Heart right ventricle (tissue), 16 donors: ENCODE data around the gene FAN1. TPM values are rescaled to one million over a fixed set of nuclear protein-coding genes. Genes with fewer than 3 reads are reported as not detected.

Source experiments
- ATAC-seq, 8 donors: fragments of 200-7000 bp; cut with Tn5 transposase; one replicate each; pipeline ENCODE4 v1.9.1; 2020; ENCODE audit warnings: mild to moderate bottlenecking in 8 of 8, moderate library complexity in 8 of 8, moderate number of reproducible peaks in 1 of 8
- DNase-seq, 2 donors: peaks; one replicate each; pipeline ENCODE4 v3.0.0-alpha.2; 2020
- H3K27ac ChIP-seq, 10 donors: fragments of 200-600 bp; sonication (generic) in 2 of 10; one replicate each; pipeline versions ENCODE4 v1.5.0 to v1.8.0; 2020 to 2022; ENCODE audit warnings: mild to moderate bottlenecking in 3 of 10
- H3K27me3 ChIP-seq, 7 donors: fragments of 200-600 bp; one replicate each; pipeline ENCODE4 v1.8.0; 2021 to 2022; ENCODE audit warnings: mild to moderate bottlenecking in 2 of 7
- H3K36me3 ChIP-seq, 9 donors: fragments of 200-600 bp; sonication (generic) in 1 of 9; one replicate each; pipeline versions ENCODE4 v1.5.0 to v1.8.0; 2020 to 2022; ENCODE audit warnings: mild to moderate bottlenecking in 2 of 9
- H3K4me1 ChIP-seq, 9 donors: fragments of 200-600 bp; sonication (generic) in 1 of 9; one replicate each; pipeline versions ENCODE4 v1.5.0 to v1.8.0; 2020 to 2022; ENCODE audit warnings: mild to moderate bottlenecking in 4 of 9
- H3K4me3 ChIP-seq, 10 donors: fragments of 200-600 bp; sonication (generic) in 2 of 10; one replicate each; pipeline versions ENCODE4 v1.5.0 to v1.8.0; 2020 to 2022; ENCODE audit warnings: mild to moderate bottlenecking in 7 of 10, moderate library complexity in 2 of 10
- H3K9me3 ChIP-seq, 11 donors: fragments of 200-600 bp in 10 of 11; sonication (generic) in 2 of 11; one replicate each; pipeline versions ENCODE4 v1.5.0 to v1.8.0; 2013 to 2022; ENCODE audit warnings: mild to moderate bottlenecking in 2 of 11, control low read depth in 1 of 11, moderate library complexity in 1 of 11
- WGBS, 2 donors: extraction: QIAGEN DNeasy Blood & Tissue Kit; methylation state at CpG; one replicate each; pipeline ENCODE4 v1.1.7; 2013; ENCODE audit warnings: inconsistent platforms in 1 of 2; 5-methylcytosine and 5-hydroxymethylcytosine counted together
- intact Hi-C, 10 donors: fragments of 100-400 bp; cut with DNase I; formaldehyde crosslinking; loops; one replicate each; pipeline versions ENCODE4 v1.11.1 to v1.14.2; 2022
- polyA plus RNA-seq, 2 donors: library from polyadenylated mRNA; stranded (reverse); fragments of 200-250 nt; gene quantifications; one replicate each; pipeline ENCODE4 v1.2.3, GENCODE V29; 2013
- total RNA-seq, 10 donors: library from RNA; stranded (reverse); fragmentation: NEBNext Ultra II Directional in 3 of 10; extraction: Animal tissue kit (Norgen Biotek cat#: 25700) in 3 of 10; gene quantifications; one replicate each; pipeline versions ENCODE4 v1.2.1 to v1.2.4, GENCODE V29; 2021 to 2023
- TF ChIP-seq, protein P1 (sequence below), 9 donors: fragments of 200-600 bp; sonication (generic) in 2 of 9; IDR thresholded peaks; one replicate each; pipeline versions ENCODE4 v1.5.0 to v1.8.0; 2021 to 2022; ENCODE audit warnings: antibody characterized with exemption in 9 of 9, mild to moderate bottlenecking in 5 of 9, moderate library complexity in 1 of 9
- donor health status: Arrhythmogenic right ventricular cardiomyopathy.
- donor health status: ischemic (EF 13 %, LVEDD 7.1; RV severe dilation, severe dysfunction).
- donor health status: healthy with polysubstance abuse.
- donor health status: DM: no; HTN: yes; CAD: no.
- donor health status: DM: no; HTN: no; CAD: no.
- donor health status: ischemic (EF 25% LVEDD 6.9; RV normal size, moderate dysfunction).
- donor health status: ischemic (EF 25% LVEDD 5.7; RV mildly dilated, moderate dysfunction).
- donor health status: healthy.
- donor health status: DM: yes; HTN: yes; CAD: no.
- donor health status: Ischemic cardiomyopathy.
- donor health status: ischemic (EF 35%, LVEDD 5.7; RV mildly dilated, moderate dysfunction).
- donor health status: nonischemic (EF 11% LVEDD 7.7; RV severe dilation, severe dysfunction).
- donor health status: DM: yes; HTN: yes; CAD: no.
- donor health status: PGD.
- donor health status: ischemic (EF 29% LVEDD 5.4; RV normal size, mild dysfunction).
- donor health status: nonischemic (EF 23%, LVEDD 6.1; RV moderate dilation, normal function).

The FAN1 gene
- total and polyA plus RNA-seq, 12 donors = 8.2 to 28.0 (median 16.6) TPM

DNA sequence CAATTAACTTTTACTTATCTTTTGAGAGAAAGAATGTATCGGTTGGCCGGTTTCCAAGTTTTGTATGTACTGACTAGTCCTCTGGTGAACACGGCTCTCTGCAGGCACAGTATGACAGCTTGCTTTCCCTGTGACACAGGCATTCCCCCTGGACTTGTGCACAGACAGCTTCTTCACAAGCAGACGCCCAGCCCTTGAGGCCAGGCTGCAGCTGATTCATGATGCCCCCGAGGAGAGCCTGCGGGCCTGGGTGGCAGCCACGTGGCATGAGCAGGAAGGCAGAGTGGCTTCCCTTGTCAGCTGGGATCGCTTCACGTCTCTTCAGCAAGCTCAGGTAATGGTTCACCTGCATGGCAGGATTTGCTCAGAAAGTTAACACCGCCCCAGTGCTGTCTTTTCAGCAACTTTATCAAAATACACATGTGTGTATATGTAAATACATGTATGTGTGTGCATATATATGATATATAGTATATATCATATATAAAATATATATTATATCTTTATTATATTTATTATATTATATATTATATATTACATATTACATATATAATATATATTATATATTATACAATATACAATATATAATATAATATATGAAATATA lies 25.5 kb downstream of the FAN1 start:
- TF ChIP-seq, protein P1, sequence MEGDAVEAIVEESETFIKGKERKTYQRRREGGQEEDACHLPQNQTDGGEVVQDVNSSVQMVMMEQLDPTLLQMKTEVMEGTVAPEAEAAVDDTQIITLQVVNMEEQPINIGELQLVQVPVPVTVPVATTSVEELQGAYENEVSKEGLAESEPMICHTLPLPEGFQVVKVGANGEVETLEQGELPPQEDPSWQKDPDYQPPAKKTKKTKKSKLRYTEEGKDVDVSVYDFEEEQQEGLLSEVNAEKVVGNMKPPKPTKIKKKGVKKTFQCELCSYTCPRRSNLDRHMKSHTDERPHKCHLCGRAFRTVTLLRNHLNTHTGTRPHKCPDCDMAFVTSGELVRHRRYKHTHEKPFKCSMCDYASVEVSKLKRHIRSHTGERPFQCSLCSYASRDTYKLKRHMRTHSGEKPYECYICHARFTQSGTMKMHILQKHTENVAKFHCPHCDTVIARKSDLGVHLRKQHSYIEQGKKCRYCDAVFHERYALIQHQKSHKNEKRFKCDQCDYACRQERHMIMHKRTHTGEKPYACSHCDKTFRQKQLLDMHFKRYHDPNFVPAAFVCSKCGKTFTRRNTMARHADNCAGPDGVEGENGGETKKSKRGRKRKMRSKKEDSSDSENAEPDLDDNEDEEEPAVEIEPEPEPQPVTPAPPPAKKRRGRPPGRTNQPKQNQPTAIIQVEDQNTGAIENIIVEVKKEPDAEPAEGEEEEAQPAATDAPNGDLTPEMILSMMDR (IDR thresholded peaks at IDR 0.05) = no peak
- Histone ChIP-seq H3K4me1 (peaks cover 0 to under 1% (median 0%) of the 10 kb centered on the region in 9 donors), H3K36me3 (peaks cover 0 to 87% (median 64%) of the 10 kb centered on the region in 9 donors), H3K9me3 (no peaks in the 10 kb centered on the region), H3K27ac (no peak overlapping the region), H3K4me3 (no peak overlapping the region), H3K27me3 (no peaks in the 10 kb centered on the region)
- intact Hi-C loops = no loop called here
- no peak for ATAC-seq
- 77 to 82% methylated on average over 10 of the region's 10 CpGs for WGBS, 2 donors
- DNase-seq = no peak

DNA sequence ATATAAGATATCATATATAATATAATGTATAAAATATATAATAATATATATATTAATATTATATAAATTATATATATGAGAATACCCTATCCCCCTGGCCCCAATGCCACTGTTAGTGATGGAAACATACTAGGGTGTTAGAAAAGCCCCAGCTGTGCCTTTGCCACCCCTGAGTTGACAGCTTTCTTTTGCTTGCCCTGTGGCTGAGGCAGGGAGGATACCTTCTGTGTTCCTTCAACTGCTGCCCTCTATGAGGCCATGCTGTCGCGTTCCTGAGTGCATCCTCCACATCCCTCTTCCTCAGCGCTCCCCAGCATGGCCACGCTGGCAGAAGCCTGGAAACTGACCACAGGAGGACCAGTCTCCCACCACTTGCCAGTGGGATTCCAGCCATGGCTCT lies 26.3 kb downstream of the FAN1 start:
- H3K4me1 ChIP-seq = no peaks in the 10 kb centered on the region
- DNase-seq (no peak), ATAC-seq (no peak)
- TF ChIP-seq, protein P1 (IDR thresholded peaks at IDR 0.05) = no peak
- H3K36me3 ChIP-seq = peaks cover 0 to 85% (median 64%) of the 10 kb centered on the region in 9 donors
- no peaks in the 10 kb centered on the region for H3K9me3 ChIP-seq
- H3K27ac ChIP-seq = no peak overlapping the region
- intact Hi-C loops = no loop called here
- H3K27me3 ChIP-seq = no peaks in the 10 kb centered on the region
- no peak overlapping the region for H3K4me3 ChIP-seq
- 97% methylated on average over 4 of the region's 4 CpGs for WGBS, 2 donors

DNA sequence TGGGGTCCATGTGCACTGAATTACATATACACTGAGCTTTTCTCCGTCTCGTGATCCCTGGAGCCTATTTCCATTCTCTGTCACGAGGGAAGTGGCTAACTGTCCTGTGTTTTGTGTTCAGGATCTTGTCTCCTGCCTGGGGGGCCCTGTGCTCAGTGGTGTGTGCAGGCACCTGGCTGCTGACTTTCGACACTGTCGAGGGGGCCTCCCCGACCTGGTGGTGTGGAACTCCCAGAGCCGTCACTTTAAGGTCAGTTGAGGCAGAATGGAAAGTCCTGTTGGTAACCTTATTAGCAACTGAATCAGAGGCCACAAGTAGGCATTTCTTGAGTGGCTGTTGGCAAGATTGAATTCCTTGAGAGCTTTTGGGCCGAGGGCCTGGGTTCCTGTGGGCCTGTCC lies 26.7 kb downstream of the FAN1 start:
- Histone ChIP-seq H3K27me3 (no peaks in the 10 kb centered on the region), H3K27ac (no peak overlapping the region), H3K4me3 (no peak overlapping the region), H3K9me3 (no peaks in the 10 kb centered on the region), H3K4me1 (no peaks in the 10 kb centered on the region), H3K36me3 (peaks cover 0 to 84% (median 64%) of the 10 kb centered on the region in 9 donors)
- DNase-seq (no peak), ATAC-seq (no peak)
- 98% methylated on average over 8 of the region's 8 CpGs for WGBS, 2 donors
- TF ChIP-seq, protein P1 (IDR thresholded peaks at IDR 0.05) = no peak
- intact Hi-C loops = no loop called here

GRCh38 chr15:30933293-30933692 lies 29.6 kb downstream of the FAN1 start:
- ATAC-seq (no peak), DNase-seq (no peak)
- no peak overlapping the region for H3K27ac ChIP-seq
- peaks cover 0 to 86% (median 64%) of the 10 kb centered on the region in 9 donors for H3K36me3 ChIP-seq
- H3K4me1 ChIP-seq = no peaks in the 10 kb centered on the region
- intact Hi-C loops = no loop called here
- H3K27me3 ChIP-seq = no peaks in the 10 kb centered on the region
- no peaks in the 10 kb centered on the region for H3K9me3 ChIP-seq
- H3K4me3 ChIP-seq = no peak overlapping the region
- TF ChIP-seq, protein P1 (IDR thresholded peaks at IDR 0.05) = no peak
